CD4-positive, alpha-beta T cell treated with Interleukin-1 beta for 1 hour (primary cell): ENCODE measurements around the gene GBX2.
A peak's percentile ranks its signal among the peaks of the same experiment; 100 is the strongest.

Source experiments
- DNase-seq, 2 donors: peaks; one replicate each; pipeline ENCODE4 v3.0.0-alpha.2; 2020 to 2022

GBX2 gene

GRCh38 chr2:236180076-236180816 is 12.1 kb upstream of the GBX2 start:
- DNase-seq, result no peak

- DNase-seq, result no peak
Observed at GRCh38 chr2:236179236-236180075, 11.3 kb upstream of the GBX2 start.

GRCh38 chr2:236178890-236179235 is 10.7 kb upstream of the GBX2 start:
- DNase-seq, result no peak

GRCh38 chr2:236177967-236178889 is 10.0 kb upstream of the GBX2 start:
- peak in 1 of 2 donors; percentile 20 for DNase-seq

GRCh38 chr2:236177604-236177966 is 9.4 kb upstream of the GBX2 start:
- no peak for DNase-seq

GRCh38 chr2:236176951-236177350 is 8.8 kb upstream of the GBX2 start:
- no peak for DNase-seq

GRCh38 chr2:236176417-236176816 is 8.2 kb upstream of the GBX2 start:
- DNase-seq, result no peak

- no peak for DNase-seq
Observed at GRCh38 chr2:236175548-236176150, 7.5 kb upstream of the GBX2 start.

GRCh38 chr2:236173729-236174607 is 5.8 kb upstream of the GBX2 start:
- no peak for DNase-seq

GRCh38 chr2:236173036-236173728 is 5.0 kb upstream of the GBX2 start:
- DNase-seq, result no peak

- no peak for DNase-seq
Observed at GRCh38 chr2:236172255-236173035, 4.3 kb upstream of the GBX2 start.

- DNase-seq, result no peak
Observed at GRCh38 chr2:236171680-236172254, 3.6 kb upstream of the GBX2 start.

- DNase-seq, result no peak
Observed at GRCh38 chr2:236171181-236171679, 3.0 kb upstream of the GBX2 start.

GRCh38 chr2:236170590-236171165 is 2.5 kb upstream of the GBX2 start:
- DNase-seq, result no peak

GRCh38 chr2:236169741-236170589 is 1.8 kb upstream of the GBX2 start:
- no peak for DNase-seq

GRCh38 chr2:236169151-236169721 is 1.1 kb upstream of the GBX2 start:
- no peak for DNase-seq

- no peak for DNase-seq
Observed at GRCh38 chr2:236167297-236168109, 683 bp downstream of the GBX2 start.
